Embryonic facial prominence (tissue), 1 donor: ENCODE measurements around the gene CAMKMT.

Experiments used
- DNase-seq: peaks from one replicate; pipeline ENCODE4 v3.0.0-alpha.2; 2016; ENCODE audit errors: extremely low spot score

Gene CAMKMT

DNA sequence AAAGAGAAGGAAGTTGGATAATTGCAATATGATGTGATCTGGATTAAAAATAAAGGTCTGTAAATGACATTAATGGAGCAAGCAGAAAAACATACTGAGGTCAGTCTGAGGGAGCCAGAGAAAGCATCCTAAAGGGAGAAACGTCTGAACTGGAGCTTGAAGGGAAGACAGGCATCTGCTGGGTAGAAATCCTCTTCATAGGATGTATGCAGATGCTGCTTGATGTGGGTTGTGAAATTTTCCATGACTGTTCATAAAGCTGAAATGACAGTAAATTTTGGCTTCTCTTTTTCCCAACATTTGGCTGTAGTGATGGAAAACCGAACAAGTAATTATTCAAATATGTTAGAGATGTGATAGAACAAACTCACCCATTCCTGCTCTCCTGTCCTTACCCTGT is 287.6 kb downstream of the CAMKMT start:
- DNase-seq: no peak

DNA sequence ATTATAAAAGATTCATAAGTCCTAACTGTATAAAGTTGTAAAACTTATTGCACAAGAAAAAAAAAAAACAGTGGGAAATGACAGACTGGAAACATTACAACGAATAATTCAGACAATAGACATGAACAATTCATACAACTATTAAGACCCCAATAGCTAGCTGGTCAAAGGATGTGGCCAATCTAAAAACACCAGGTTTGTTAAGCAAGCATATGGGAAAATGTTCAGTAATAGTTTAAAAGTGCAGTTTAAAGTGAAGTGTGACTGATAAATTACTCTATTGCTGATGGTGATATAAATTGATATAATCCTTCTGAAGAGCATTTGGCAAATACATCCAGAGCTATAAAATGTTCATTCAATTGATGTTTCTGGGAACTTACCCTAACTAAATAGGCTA is 289.0 kb downstream of the CAMKMT start:
- no peak for DNase-seq

DNA sequence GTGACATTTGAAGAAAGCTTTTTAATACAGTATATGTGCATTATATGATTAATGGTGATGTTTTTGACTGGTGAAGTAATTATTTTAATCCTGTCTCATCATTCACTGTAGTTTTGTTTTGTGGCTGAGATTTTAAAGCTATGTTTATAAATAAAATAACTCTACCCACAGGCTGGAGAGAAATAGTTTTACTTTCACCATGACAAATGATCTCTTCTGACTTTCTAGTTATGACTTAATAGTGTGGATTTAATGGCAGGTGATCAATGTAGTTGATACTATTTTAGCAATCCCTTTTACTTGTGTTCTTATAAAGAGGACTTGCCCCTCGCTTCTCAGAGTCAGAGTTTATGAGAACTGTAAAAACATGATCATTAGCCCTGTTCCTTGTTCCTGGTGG is 290.2 kb downstream of the CAMKMT start:
- DNase-seq: no peak

DNA sequence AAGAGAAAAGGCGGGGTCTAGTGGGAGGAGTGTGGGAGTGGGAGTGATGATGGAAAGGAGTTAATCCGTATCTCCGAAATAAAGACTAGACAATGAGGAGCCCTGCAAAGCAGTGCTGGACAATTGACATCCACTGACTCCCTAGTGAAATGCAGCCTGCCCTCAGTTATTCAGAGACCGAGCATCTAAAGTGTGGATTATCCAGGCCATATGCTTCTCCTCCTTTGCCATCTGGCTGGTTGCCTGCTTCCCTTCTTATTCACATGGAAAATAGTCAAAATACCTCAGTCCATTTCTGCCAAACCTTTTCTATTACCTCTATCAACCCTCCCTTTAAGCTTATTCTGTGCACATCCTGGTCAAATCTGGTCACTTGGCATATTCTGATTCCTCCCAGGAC is 291.0 kb downstream of the CAMKMT start:
- no peak for DNase-seq

DNA sequence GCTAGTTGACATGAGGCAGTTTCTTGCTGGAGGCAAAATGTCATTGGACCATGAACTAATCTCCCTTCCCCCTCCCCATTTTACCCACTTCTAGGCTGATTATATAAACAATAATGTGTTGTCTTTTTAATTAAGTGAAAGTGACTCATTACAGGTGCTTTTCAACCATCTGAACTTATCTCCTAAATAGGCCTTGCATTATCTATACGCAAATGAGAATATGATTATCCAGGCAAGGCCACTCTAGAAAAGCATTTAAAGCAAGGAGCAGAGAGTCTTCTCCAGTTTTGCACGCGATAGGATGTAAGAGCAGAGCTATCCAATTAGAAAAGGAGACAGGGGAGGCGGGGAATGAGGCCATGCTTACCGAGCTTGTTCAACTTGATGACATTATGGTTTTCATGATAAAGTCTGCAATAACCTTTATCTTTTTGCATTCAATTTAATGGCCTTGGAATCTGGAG is 293.7 kb downstream of the CAMKMT start:
- DNase-seq: no peak

DNA sequence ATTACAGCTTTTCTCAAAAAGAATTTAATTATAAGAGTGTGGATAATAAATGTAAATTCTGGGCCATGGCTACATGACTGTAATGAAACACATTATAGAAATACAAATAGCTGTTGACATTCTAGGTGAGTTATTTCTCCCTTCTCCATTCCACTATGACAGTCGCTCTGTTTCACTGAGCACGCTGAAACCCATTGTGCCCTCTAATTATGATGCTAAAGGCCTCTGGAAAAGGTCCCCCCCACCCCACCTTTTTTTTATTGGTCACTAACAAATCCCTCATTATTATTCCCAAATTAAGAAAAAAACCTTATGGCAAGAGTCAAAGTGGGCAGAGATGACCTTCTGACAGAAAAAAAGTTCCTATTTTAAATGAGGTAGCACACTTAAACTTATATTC is 294.7 kb downstream of the CAMKMT start:
- no peak for DNase-seq

DNA sequence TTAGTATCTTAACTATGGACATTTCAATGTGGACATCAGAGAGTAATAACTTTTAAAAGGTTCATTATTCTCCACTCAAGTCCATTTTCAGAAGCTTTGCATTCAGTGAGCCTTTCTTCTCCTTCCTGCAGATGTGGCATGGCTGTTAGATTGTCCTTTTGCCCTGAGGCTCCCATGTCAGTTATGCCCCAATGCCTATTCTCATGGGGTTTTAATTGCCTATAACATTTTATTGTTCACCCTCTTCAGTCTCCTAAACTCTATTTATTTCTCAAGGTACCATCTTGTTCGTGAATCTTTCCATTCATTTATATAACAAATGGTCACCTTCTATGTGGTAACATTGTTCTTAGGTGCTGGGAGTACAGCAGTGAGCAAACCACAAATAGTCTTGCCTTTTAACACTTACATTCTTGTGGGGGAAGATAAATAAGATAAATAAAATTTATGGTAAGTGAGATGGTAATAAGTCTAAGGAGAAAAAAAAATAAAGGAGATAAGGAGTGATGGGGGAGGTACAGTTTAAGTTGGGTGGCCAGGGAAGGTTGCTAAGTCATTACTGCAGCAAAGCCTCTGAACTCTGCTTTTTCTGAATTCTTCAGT is 301.8 kb downstream of the CAMKMT start:
- DNase-seq: no peak

DNA sequence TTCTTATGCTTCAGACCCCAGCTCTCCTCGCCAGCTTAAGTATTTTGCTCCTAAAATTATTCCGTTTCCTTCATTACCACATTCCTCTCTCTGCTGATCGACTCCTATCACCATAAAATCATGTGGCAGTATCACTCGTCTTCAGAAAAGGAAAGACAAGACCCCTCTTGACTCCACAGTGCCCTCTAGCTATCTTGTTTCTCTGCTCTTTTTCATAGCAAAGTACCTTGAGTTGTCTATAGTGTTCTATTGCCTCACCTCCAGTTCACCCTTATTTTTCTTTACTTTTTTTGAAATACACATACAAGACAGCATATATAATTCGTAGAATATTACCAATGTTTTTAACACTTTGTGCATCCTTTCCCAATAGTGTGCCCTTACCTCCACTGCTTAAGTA is 306.6 kb downstream of the CAMKMT start:
- no peak for DNase-seq

DNA sequence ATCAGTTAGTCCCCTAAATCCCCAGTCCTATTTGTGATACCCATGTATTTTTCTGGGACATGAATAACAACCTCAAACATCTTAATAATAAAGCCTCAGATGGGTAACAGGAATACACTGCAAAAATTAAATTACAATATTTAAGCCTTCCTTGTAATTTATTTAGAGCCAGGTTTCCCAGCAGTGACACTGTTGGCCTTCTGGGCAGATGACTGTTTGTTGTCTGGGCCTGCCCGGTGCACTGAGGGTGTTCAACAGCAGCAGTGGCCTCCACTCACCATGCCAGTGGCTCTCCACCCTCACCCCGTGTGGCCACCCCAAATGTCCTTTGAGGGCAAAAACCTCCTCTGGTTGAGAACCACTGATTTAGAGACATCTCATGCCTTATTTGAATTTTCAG is 309.5 kb downstream of the CAMKMT start:
- DNase-seq: no peak

DNA sequence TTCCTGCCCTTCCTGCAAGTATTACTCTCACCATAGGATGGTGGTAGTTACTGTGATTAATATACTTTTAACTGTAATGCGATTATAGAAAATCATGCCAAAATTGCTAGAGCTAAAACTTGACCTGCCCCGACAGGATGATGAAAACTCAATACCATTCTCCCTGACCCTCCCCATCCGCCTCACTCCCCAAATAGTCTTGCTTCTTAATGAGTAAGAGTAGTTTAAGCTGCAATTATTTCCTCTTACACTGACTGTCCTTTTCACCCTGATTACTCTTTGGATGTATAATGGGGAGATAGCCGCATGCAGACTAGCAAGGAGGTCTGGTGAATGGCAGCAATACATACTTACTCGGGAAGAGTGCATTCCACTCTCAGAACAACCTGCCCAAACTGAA is 310.2 kb downstream of the CAMKMT start:
- no peak for DNase-seq

DNA sequence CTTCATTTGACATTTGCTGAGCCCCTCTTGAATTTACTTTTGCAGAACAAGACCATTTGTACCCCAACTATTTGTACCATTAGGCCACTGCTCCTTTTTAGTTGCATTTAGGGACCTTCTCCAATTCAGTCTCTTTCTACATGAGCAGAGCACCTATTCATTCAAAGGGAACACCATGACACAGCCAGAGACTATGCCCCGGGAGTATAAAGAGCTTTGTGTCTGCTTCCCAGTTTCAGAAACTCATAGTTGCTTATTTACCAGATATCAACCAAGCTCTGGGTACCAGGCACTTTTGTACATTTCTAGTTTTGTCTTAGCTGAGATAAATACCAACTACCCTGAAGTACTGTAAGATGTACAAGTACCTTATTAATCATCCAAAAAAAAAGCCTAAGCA is 310.7 kb downstream of the CAMKMT start:
- DNase-seq: no peak

DNA sequence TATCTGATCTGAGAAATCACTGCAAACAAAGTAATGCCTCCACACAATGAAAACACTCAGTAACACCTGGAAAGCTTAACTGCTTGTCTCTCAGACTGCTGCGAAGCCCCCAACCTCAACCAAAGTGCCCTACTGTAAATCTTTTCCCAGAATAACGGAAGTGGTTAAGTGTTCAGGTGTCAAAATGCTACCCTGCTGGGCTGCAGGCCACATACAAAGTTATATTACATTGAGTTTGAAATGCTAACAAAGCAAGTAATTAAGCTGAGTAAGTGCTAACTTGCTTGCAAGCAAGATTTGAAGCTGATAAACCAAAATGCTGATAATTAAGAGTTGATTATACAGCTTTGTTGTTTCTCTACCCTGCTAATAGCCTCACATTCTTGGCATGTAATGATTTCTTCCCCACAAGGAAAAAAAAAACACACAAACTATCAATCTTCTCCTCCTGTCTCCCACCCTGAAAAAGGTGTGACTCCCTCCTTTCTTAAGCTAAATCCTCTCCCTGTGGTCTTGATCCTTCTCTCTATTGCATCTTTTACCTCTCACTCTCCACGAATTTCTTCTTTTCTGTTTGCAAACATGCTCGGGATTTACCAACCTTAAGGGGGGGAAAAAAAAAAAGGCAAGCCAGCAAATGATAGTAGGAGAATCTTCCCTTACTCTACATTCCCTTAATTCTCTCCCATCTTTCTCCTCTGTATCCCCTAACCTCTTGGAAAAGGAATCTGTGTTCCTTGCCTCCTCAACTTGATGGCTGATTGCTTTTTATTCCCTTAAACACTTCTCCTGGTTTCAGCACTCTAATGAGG is 312.9 kb downstream of the CAMKMT start:
- DNase-seq: no peak

DNA sequence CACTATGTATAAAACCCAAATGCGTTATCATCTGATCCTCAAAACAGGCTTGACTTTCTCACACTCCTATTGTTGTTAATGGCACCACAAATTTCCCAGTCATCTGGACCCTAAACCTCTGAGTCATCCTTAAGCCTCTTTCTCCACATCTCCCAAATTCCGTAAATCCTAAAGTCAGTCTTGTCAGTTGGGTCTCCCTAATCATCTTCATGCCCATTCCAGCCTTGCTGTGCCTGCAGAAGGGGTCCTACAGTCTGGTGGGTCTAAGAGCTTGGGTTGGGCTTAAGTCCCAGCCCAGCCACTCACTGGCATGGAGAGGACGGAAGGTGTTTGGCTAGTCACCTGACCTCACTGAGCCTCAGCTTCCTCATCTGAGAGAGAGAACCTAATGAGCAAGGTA is 314.6 kb downstream of the CAMKMT start:
- DNase-seq: no peak

DNA sequence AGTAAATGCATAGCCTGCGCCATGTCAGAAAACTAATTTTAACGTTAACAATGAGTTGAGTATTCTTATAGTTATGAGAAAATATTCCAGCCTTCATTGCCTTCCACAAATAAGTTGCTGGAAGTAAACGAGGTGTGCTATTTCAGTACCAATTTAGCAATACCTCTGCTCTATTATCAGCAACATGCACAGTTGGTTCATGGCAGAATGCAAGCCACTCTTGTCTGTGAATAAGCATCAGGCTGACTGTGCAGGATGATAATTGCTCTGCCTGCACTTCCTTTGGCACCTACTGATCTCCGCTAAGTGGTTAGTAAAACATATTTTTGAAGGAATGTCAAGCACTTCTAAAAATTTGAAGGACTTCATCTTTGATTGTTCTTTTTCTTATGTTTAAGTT is 317.8 kb downstream of the CAMKMT start:
- no peak for DNase-seq

DNA sequence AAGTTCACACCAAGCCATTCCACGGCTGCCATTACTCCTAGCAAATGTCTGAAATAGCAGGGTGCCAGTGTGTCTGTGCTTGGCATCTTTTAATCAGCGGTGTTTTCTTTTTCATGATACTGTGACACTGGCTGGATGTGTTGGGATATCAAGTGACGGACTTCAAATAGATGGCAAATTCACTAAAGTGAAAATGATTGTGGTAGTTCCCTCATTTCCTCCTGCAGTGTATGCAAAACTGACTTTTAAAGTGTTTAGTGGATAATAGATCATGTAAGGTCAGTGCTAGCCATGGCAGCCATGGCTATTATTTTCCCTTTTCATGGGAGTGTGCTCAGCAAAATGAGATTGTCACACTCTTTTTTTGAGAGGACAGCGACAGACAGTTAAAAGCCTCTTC is 318.2 kb downstream of the CAMKMT start:
- DNase-seq: no peak

DNA sequence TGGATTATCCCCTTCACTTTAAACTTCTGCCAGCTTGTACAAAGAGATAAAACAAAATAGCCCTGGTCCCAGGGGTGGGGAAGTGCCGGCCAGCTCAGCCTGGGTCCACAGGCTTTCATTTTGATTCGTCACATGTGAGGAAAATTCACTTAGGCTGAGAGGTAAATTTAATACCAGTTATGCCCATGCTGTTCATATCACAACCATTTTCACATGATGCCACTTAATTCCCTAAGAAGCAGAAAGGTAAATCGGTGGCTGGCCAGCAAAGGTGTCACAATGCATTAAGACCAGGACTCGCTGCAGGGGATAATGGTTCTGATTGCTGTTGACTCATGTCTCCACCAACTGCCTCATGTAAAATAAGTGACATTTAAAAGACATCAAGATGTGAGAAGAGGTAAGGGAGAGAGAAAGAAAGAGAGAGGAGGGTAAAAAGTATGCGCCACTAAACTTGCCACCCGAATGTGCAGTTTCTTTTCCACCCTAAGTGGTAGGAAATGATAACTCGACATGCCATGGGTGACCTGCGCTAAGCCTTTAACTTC is 318.8 kb downstream of the CAMKMT start:
- DNase-seq: no peak

DNA sequence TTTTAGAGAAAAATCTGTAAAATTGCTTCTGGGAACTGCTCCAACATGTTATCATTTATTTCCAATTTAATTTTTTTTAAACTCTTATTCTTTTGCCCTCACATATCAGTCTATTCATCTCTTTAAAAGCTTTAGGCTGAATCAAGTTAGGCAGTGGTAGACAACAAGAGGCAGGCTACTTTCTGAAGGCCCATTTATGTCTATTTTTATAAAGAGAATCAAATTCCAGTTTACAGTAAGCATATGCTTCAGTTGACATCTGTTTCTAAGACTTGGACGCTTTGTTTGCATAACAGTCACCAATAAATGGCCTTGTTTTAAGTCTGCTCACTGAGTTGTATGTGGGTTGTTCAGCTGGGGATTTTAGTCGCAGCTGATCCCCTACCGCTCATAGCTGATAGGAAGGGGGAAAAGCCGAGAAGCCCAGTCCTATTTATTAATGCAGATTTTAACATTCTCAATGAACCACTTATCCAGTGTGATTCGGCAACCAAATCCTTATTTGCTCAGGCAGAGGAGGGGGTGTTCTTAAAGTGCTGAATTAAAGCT is 319.3 kb downstream of the CAMKMT start:
- peak; percentile 22 for DNase-seq

DNA sequence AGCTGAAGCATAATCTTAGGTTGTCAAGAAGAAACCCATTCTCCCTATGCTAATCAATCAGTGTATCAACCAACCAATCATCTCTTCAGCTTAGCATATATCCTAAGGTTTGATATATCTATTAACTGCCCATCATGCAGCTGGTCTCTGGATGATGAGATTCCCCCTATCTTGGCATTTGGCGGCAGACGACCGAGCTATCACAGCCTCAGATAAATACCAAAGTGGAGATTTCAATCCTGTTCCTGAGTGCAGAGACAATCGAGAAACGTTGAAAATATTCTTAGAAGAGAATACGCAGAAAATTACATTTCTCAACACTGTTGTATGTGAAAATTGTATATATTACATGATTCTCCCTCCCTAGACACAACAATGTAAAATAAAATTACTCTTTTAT is 320.7 kb downstream of the CAMKMT start:
- DNase-seq: no peak

DNA sequence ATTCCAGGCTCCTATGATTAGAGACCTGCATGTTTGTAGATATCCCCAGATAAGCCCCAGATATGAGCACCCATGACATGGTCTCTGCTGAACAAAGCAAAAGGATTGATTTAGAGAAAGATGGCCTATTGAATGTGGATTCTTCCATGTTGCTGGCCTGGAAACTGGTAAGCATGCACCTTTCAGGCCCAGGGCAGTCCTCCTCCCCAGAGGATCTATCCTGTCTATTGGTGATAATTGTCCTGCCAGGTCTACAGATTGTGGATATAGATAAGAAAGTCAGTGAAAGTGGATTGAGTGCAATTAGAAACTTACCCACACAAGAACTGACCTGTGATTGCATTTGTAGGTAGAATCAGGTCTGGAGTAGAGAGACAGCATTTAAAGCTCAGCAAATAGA is 322.8 kb downstream of the CAMKMT start:
- no peak for DNase-seq

DNA sequence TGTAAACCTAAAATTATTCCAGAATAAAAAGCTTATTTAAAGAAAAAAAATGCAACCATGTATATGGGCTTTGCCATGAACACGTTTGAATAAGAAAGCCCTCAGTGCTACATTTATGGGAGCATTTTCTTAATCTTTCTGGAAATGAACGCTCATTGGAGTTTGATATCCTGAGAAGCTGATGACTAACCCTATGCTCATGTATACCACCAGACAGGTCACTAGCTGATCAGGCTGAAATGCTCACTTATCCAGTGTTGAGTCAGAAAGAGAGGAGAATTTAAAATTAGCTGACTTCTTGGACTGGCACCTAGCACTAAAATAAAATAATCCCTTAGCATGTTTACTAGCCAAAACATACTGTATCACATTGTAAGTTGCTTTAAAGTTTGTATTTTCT is 324.8 kb downstream of the CAMKMT start:
- DNase-seq: no peak

DNA sequence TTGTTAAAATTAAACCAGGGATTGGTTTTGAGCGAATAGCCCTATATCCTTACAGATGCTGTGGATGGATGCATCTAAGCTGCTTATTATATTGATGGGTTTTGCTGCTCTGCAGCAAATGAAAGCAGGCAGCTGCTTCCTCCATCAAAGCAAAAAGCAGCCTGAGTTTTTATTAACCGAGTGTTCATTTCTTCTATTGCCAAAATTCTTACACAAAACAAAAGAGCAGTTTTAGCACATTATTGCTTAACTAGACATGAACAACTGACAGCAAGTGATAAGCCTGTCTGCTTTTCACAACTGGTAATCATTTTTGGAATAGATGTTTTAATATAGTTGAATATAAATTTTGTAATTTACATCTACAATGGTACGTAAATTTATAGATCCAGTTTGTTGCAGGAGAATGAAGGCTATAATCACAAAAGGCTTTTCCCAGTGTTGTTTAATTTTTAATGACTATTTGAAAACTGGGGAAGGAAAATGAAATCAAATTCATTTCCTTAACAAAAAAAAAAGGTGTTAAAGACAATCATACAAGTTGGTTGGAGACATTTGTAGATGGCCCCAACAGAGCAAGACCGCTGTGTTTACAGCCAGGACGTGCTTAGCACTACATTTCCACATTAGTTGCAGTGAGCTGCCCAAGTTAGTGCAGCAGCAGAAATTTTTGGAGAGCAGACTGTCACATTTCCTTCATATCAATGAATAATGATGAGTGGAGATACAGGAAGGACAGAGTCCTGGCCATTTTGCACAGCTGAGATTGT is 326.1 kb downstream of the CAMKMT start:
- no peak for DNase-seq

DNA sequence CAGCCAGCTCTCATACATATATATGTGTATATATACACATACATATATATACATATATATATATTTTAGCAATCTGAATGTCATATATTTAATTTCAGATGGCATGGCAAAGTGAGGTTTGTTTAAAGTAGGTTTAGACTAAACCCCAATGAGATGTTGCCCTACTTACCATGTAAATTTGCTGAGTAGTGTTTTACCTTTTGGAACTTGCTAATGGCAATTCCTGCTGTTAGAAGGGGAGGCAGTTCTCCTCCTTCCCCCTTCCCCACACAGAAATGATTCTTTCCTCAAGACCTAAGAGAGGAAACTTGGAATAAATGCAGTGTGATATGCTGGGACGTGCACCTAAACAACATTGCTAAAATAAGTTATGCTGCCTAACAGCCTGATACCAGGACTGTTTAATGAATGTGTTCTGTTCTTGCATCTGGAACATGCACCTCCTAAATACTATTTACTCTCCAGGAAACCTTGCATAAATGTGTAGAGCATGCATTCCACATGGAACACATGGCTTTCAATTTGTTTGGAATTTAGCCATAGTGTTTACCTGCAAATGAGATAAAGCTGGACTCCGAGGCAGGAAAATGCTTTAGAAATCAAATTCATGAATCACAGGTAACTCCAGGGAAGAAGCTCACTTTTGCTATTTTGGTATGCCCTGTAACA is 326.8 kb downstream of the CAMKMT start:
- DNase-seq: no peak
